ENCODE results near the gene HSP90AA1. TPM values are rescaled to one million over a fixed set of nuclear protein-coding genes. Genes with fewer than 3 reads are reported as not detected.

HSP90AA1 gene
- total and polyA plus RNA-seq, 2 experiments from 2014 or later = 142 to 1,021 TPM

- no peak for TF ChIP-seq CTCF (IDR thresholded peaks at IDR 0.05; ENCODE audit: low read depth, low read length)
- Histone ChIP-seq H3K27me3 (no peaks in the 10 kb centered on the region), H3K4me1 (ENCODE audit: low read depth) (peaks cover 8% of the 10 kb centered on the region), H3K36me3 (no peaks in the 10 kb centered on the region), H3K9me3 (ENCODE audit: low read depth) (no peaks in the 10 kb centered on the region), H3K27ac (no peak overlapping the region), H3K4me3 (no peak overlapping the region)
- no peak for DNase-seq (ENCODE audit: low read depth in 1 of 2, low spot score in 1 of 2)
These were observed 3.9 kb upstream of the HSP90AA1 start for GRCh38 chr14:102090713-102091112.

- no peak overlapping the region for H3K4me3 ChIP-seq
- peaks cover 13% of the 10 kb centered on the region for H3K4me1 ChIP-seq (ENCODE audit: low read depth)
- no peak for DNase-seq (ENCODE audit: low read depth in 1 of 2, low spot score in 1 of 2)
- TF ChIP-seq CTCF (IDR thresholded peaks at IDR 0.05; ENCODE audit: low read depth, low read length) = no peak
- no peaks in the 10 kb centered on the region for H3K27me3 ChIP-seq
- H3K9me3 ChIP-seq (ENCODE audit: low read depth) = no peaks in the 10 kb centered on the region
- peaks cover 9% of the 10 kb centered on the region for H3K36me3 ChIP-seq
- no peak overlapping the region for H3K27ac ChIP-seq
These were observed 2.9 kb upstream of the HSP90AA1 start for GRCh38 chr14:102089621-102090343.

GRCh38 chr14:102088012-102088792 is 1.4 kb upstream of the HSP90AA1 start:
- Histone ChIP-seq H3K27me3 (no peaks in the 10 kb centered on the region), H3K9me3 (ENCODE audit: low read depth) (no peaks in the 10 kb centered on the region), H3K36me3 (peaks cover 23% of the 10 kb centered on the region), H3K27ac (peak overlapping the region; percentile 98), H3K4me1 (ENCODE audit: low read depth) (peaks cover 25% of the 10 kb centered on the region), H3K4me3 (peak overlapping the region; percentile 85)
- peak in 1 of 2 donors; percentile 59 for DNase-seq (ENCODE audit: low read depth in 1 of 2, low spot score in 1 of 2)
- TF ChIP-seq CTCF (IDR thresholded peaks at IDR 0.05; ENCODE audit: low read depth, low read length) = no peak

- no peak for DNase-seq (ENCODE audit: low read depth in 1 of 2, low spot score in 1 of 2)
- no peak for TF ChIP-seq CTCF (IDR thresholded peaks at IDR 0.05; ENCODE audit: low read depth, low read length)
- Histone ChIP-seq H3K4me3 (peak overlapping the region; percentile 85), H3K4me1 (ENCODE audit: low read depth) (peaks cover 25% of the 10 kb centered on the region), H3K36me3 (peaks cover 28% of the 10 kb centered on the region), H3K27me3 (no peaks in the 10 kb centered on the region), H3K9me3 (ENCODE audit: low read depth) (no peaks in the 10 kb centered on the region), H3K27ac (peak overlapping the region; percentile 98)
These were observed 843 bp upstream of the HSP90AA1 start for GRCh38 chr14:102087762-102088011.

GRCh38 chr14:102086709-102086971 is 204 bp downstream of the HSP90AA1 start:
- peak overlapping the region; percentile 85 for H3K4me3 ChIP-seq
- no peaks in the 10 kb centered on the region for H3K27me3 ChIP-seq
- peaks cover 38% of the 10 kb centered on the region for H3K36me3 ChIP-seq
- H3K4me1 ChIP-seq (ENCODE audit: low read depth) = peaks cover 25% of the 10 kb centered on the region
- TF ChIP-seq CTCF (IDR thresholded peaks at IDR 0.05; ENCODE audit: low read depth, low read length) = no peak
- DNase-seq (ENCODE audit: low read depth in 1 of 2, low spot score in 1 of 2) = no peak
- no peaks in the 10 kb centered on the region for H3K9me3 ChIP-seq (ENCODE audit: low read depth)
- H3K27ac ChIP-seq = peak overlapping the region; percentile 98

Measured in cardiac muscle cell (in vitro differentiated cells and primary cell).